HepG2 (cell line): ENCODE measurements around the gene ABCG5. TPM values are rescaled to one million over a fixed set of nuclear protein-coding genes. Genes with fewer than 3 reads are reported as not detected.

ENCODE experiments used
- CBX2 ChIP-seq, 2 experiments: fragments of 200-600 bp in 1 of 2; sonication (generic); formaldehyde crosslinking in 1 of 2; IDR thresholded peaks; 2 replicates each; pipeline versions ENCODE4 v1.7.0 to v1.8.1; 2018 to 2022; ENCODE audit warnings: low read depth in 2 of 2, low read length in 1 of 2, mild to moderate bottlenecking in 1 of 2, missing genetic modification reagents in 1 of 2
- DMAP1 ChIP-seq: IDR thresholded peaks from 2 replicates; pipeline ENCODE4 v1.6.1; 2016
- JUN ChIP-seq: sonication (generic); formaldehyde crosslinking; IDR thresholded peaks from 2 replicates; pipeline ENCODE4 v1.4.0; 2020; ENCODE audit warnings: mild to moderate bottlenecking, missing genetic modification reagents
- NFKB2 ChIP-seq: sonication (generic); formaldehyde crosslinking; IDR thresholded peaks from 2 replicates; pipeline ENCODE4 v1.4.0; 2020; ENCODE audit warnings: missing genetic modification reagents, borderline replicate concordance
- PHF5A ChIP-seq: IDR thresholded peaks from one replicate; pipeline ENCODE4 v1.6.1; 2018; ENCODE audit warnings: low read depth, missing genetic modification reagents; ENCODE audit not compliant: unreplicated experiment
- RAD51 ChIP-seq: fragments of 450-650 bp; IDR thresholded peaks from 2 replicates; pipeline ENCODE4 v1.6.1; 2016; ENCODE audit warnings: borderline replicate concordance
- RBAK ChIP-seq: sonication (generic); formaldehyde crosslinking; IDR thresholded peaks from 2 replicates; pipeline ENCODE4 v1.5.1; 2020; ENCODE audit warnings: mild to moderate bottlenecking, missing genetic modification reagents
- SKI ChIP-seq: fragments of 450-650 bp; IDR thresholded peaks from one replicate; pipeline ENCODE4 v1.6.1; 2018; ENCODE audit warnings: mild to moderate bottlenecking; ENCODE audit not compliant: partially characterized antibody
- TEAD2 ChIP-seq: sonication (generic); formaldehyde crosslinking; IDR thresholded peaks from 2 replicates; pipeline ENCODE4 v1.9.0; 2021; ENCODE audit warnings: missing genetic modification reagents
- TFDP2 ChIP-seq: sonication (generic); formaldehyde crosslinking; IDR thresholded peaks from 2 replicates; pipeline ENCODE4 v1.4.0; 2020; ENCODE audit warnings: missing genetic modification reagents
- THAP7 ChIP-seq: sonication (generic); formaldehyde crosslinking; IDR thresholded peaks from 2 replicates; pipeline ENCODE4 v1.8.1; 2023; ENCODE audit warnings: mild to moderate bottlenecking, missing genetic modification reagents
- ZC3H4 ChIP-seq: sonication (generic); formaldehyde crosslinking; IDR thresholded peaks from 2 replicates; pipeline ENCODE4 v1.4.0; 2020; ENCODE audit warnings: missing genetic modification reagents, borderline replicate concordance
- ZMYM4 ChIP-seq: sonication (generic); formaldehyde crosslinking; IDR thresholded peaks from 2 replicates; pipeline ENCODE4 v1.8.1; 2023; ENCODE audit warnings: mild to moderate bottlenecking, missing genetic modification reagents
- ZNF234 ChIP-seq: sonication (generic); formaldehyde crosslinking; conservative IDR thresholded peaks from 2 replicates; pipeline ENCODE4 v1.5.1; 2020; ENCODE audit warnings: mild to moderate bottlenecking, missing genetic modification reagents
- ZNF362 ChIP-seq: sonication (generic); formaldehyde crosslinking; IDR thresholded peaks from 2 replicates; pipeline ENCODE4 v1.4.0; 2020; ENCODE audit warnings: missing genetic modification reagents, mild to moderate bottlenecking, borderline replicate concordance
- ZNF451 ChIP-seq: sonication (generic); formaldehyde crosslinking; IDR thresholded peaks from 2 replicates; pipeline ENCODE4 v1.5.0; 2020; ENCODE audit warnings: mild to moderate bottlenecking, missing genetic modification reagents
- ZNF605 ChIP-seq: sonication (generic); formaldehyde crosslinking; IDR thresholded peaks from 2 replicates; pipeline ENCODE4 v1.8.0; 2022; ENCODE audit warnings: mild to moderate bottlenecking, missing genetic modification reagents
- ZNF891 ChIP-seq: sonication (generic); formaldehyde crosslinking; IDR thresholded peaks from 2 replicates; pipeline ENCODE4 v1.5.0; 2020; ENCODE audit warnings: mild to moderate bottlenecking, missing genetic modification reagents
- polyA plus RNA-seq, 8 experiments: library from polyadenylated mRNA; depleted of rRNA in 3 of 8; stranded (reverse) in 7 of 8; unstranded in 1 of 8; fragments of >200 nt; fragmentation: Illumina TruSeq in 4 of 8; extraction: Trizol in 4 of 8; gene quantifications; 2 replicates each; pipeline versions ENCODE4 v1.2.1 to v1.2.3, GENCODE V29; 2011 to 2016; ENCODE audit warnings: low read depth in 4 of 8, missing spikeins in 1 of 8, mixed read lengths in 1 of 8; ENCODE audit not compliant: insufficient read depth in 1 of 8
- total RNA-seq, 5 experiments: library from RNA; depleted of rRNA; stranded (reverse); fragments of >200 nt; fragmentation: Illumina TruSeq; extraction: Trizol; gene quantifications; 2 replicates each; pipeline ENCODE4 v1.2.3, GENCODE V29; 2016; ENCODE audit warnings: low read depth in 1 of 5
- TF ChIP-seq, protein P1 (sequence below): sonication (generic); formaldehyde crosslinking; IDR thresholded peaks from 2 replicates; pipeline ENCODE4 v1.4.0; 2020; ENCODE audit warnings: missing genetic modification reagents
- TF ChIP-seq, protein P2 (sequence below): sonication (generic); formaldehyde crosslinking; IDR thresholded peaks from 2 replicates; pipeline ENCODE4 v1.5.1; 2020; ENCODE audit warnings: missing genetic modification reagents, mild to moderate bottlenecking, borderline replicate concordance

ABCG5 gene
- total and polyA plus RNA-seq, 2 of the 13 experiments (the other 11 are each of a cell fraction or from before 2014, with no cell fraction given): 15.1 to 39.0 TPM

- TF ChIP-seq, protein P1, sequence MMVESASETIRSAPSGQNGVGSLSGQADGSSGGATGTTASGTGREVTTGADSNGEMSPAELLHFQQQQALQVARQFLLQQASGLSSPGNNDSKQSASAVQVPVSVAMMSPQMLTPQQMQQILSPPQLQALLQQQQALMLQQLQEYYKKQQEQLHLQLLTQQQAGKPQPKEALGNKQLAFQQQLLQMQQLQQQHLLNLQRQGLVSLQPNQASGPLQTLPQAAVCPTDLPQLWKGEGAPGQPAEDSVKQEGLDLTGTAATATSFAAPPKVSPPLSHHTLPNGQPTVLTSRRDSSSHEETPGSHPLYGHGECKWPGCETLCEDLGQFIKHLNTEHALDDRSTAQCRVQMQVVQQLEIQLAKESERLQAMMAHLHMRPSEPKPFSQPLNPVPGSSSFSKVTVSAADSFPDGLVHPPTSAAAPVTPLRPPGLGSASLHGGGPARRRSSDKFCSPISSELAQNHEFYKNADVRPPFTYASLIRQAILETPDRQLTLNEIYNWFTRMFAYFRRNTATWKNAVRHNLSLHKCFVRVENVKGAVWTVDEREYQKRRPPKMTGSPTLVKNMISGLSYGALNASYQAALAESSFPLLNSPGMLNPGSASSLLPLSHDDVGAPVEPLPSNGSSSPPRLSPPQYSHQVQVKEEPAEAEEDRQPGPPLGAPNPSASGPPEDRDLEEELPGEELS (CRISPR knock-in tag): peak; percentile 57
- TF ChIP-seq CBX2 (IDR thresholded peaks at IDR 0.05; ENCODE audit: low read depth, low read length): no peak
- no peak for TF ChIP-seq CBX2 (CRISPR knock-in tag; IDR thresholded peaks at IDR 0.05; ENCODE audit: low read depth)
- no peak for TF ChIP-seq RBAK (CRISPR knock-in tag)
- peak; percentile 47; the same call in 1 of the 2 replicates for TF ChIP-seq ZMYM4
- TF ChIP-seq JUN (CRISPR knock-in tag): no peak
- TF ChIP-seq RAD51: no peak
- TF ChIP-seq THAP7 (CRISPR knock-in tag): peak; percentile 93
- no peak for TF ChIP-seq TFDP2 (CRISPR knock-in tag)
- peak; percentile 47; the same call in 1 of the 2 replicates for TF ChIP-seq ZNF451 (CRISPR knock-in tag)
- TF ChIP-seq ZNF605 (CRISPR knock-in tag): peak; percentile 10; the same call in 1 of the 2 replicates
- no peak for TF ChIP-seq SKI
- no peak for TF ChIP-seq ZNF234 (CRISPR knock-in tag)
- TF ChIP-seq, protein P2, sequence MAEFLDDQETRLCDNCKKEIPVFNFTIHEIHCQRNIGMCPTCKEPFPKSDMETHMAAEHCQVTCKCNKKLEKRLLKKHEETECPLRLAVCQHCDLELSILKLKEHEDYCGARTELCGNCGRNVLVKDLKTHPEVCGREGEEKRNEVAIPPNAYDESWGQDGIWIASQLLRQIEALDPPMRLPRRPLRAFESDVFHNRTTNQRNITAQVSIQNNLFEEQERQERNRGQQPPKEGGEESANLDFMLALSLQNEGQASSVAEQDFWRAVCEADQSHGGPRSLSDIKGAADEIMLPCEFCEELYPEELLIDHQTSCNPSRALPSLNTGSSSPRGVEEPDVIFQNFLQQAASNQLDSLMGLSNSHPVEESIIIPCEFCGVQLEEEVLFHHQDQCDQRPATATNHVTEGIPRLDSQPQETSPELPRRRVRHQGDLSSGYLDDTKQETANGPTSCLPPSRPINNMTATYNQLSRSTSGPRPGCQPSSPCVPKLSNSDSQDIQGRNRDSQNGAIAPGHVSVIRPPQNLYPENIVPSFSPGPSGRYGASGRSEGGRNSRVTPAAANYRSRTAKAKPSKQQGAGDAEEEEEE (CRISPR knock-in tag): no peak; the same call in 1 of the 2 replicates
- TF ChIP-seq ZNF891 (CRISPR knock-in tag): no peak
- peak; percentile 78; the same call in 1 of the 2 replicates for TF ChIP-seq NFKB2 (CRISPR knock-in tag)
- no peak for TF ChIP-seq PHF5A (CRISPR knock-in tag)
- no peak for TF ChIP-seq TEAD2 (CRISPR knock-in tag)
- 0 out of 2 replicates have a peak, but pooled peaks have one; percentile 10 for TF ChIP-seq ZNF362 (CRISPR knock-in tag)
- no peak for TF ChIP-seq ZC3H4
- peak; percentile 81; the same call in 1 of the 2 replicates for TF ChIP-seq DMAP1 (CRISPR knock-in tag)
These were observed at the start of gene ABCG5, which contains the start of gene ABCG8 (continued) for GRCh38 chr2:43838560-43839267.
